Cortex of kidney (tissue), 1 donor: Measurements from ENCODE around the gene COX10.

ENCODE experiments used
- DNase-seq: peaks from one replicate; lab custom pipeline; 2025; lab: John Stamatoyannopoulos, UW

COX10 gene

GRCh38 chr17:14070344-14070984 lies 1.2 kb downstream of the COX10 start:
- DNase-seq: no peak

- DNase-seq: no peak
Measured at GRCh38 chr17:14072881-14073280, 3.6 kb downstream of the COX10 start.

DNA sequence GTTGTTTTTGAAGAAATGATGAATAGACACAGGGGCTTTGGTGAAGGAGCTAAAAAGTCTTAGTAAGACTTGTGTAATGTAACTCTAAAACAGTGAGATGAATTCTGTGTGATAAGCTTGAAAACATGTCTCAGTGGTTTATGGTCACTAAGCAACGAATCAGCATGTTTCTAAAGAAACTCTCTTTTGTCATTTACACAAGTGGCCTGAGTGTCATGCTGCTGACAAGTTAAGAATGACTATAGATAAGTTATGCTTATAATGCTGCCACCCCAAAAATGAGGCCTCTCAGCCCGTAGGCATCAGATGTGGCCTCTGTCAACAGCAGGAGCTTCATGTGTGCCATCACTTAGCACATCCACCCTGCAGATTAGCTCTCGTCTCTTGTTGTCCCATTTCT lies 8.7 kb downstream of the COX10 start:
- DNase-seq: no peak

GRCh38 chr17:14080847-14081251 lies 11.5 kb downstream of the COX10 start:
- no peak for DNase-seq

GRCh38 chr17:14082848-14083247 lies 13.5 kb downstream of the COX10 start:
- no peak for DNase-seq

- no peak for DNase-seq
Measured at GRCh38 chr17:14084955-14085354, 15.7 kb downstream of the COX10 start.

GRCh38 chr17:14086189-14086588 lies 16.9 kb downstream of the COX10 start:
- DNase-seq: no peak

DNA sequence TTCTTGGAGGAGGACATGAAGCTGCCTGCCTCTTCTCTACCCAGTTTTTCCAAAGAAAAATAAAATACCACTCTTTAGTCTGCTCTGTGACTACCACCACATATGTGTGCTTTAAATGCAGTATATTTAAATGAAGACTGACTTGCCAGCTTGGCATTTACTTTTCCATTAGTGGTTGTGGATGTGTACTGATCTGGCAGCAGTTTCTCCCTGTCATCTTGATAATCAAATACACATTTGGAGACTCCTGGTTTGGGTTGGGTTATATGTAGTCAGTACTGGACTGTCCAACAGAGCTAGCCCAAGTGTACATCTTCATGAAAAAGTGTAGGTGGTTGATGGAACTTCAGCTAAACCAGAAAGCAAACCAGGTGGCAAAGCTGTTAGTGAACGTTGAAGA lies 19.9 kb downstream of the COX10 start:
- no peak for DNase-seq

DNA sequence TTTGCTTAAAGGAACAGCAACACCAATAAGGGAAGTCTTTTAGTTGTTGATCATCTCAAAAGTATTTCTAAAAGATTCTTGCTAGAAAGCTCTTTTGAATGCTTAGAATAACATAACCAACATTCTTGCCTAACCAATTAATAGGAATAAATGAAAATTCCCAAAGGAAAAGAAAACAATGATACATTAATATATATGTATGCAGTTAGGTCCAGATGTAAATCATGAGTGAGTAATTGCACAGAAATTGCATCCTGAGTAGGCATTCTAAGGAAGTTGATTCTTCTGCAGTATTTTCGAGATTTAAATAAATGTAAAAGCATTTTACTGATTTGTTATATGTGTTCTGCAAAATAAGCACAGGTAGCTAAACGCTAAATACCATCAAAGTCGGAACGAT lies 22.1 kb downstream of the COX10 start:
- DNase-seq: no peak

GRCh38 chr17:14092808-14093207 lies 23.5 kb downstream of the COX10 start:
- DNase-seq: no peak

- no peak for DNase-seq
Measured at GRCh38 chr17:14094676-14095601, 25.6 kb downstream of the COX10 start.

- DNase-seq: no peak
Measured at GRCh38 chr17:14095631-14096030, 26.3 kb downstream of the COX10 start.

- DNase-seq: no peak
Measured at GRCh38 chr17:14098246-14098645, 28.9 kb downstream of the COX10 start.

DNA sequence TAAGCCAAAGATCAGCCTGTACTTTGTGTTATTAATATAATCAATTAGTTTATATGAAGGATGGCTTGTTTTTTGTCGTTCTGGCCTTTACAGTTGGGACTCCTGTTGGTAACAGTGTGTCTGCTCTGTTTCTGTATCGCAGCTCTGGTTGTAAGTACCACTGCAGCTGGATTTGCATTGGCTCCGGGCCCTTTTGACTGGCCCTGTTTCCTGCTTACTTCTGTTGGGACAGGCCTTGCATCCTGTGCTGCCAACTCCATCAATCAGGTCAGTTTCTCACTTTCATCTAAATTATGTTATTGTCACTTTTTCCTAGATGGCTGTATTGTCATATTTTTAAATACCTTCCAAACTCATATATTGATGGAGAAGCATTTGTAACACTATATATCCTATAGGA lies 32.7 kb downstream of the COX10 start:
- no peak for DNase-seq

GRCh38 chr17:14103836-14104235 lies 34.5 kb downstream of the COX10 start:
- no peak for DNase-seq

- DNase-seq: no peak
Measured at GRCh38 chr17:14104734-14105133, 35.4 kb downstream of the COX10 start.

DNA sequence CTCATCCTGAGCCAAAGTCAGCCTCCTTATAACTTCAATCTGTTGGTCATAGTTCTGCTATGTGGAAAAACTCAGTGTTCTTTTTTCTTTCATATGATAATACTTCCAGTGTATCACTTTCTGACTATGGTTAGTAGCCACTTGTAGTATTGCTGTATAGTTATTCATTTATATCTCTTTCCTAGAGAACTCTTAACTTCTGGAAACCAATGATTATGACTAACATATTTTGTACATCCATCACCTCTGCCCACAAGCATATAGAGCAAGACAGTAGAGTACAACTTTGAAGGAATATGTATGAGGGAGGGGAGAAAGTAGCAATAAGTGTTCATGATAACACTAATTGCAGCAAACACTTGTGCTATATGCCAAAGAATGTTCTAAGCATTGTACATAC lies 38.6 kb downstream of the COX10 start:
- no peak for DNase-seq

DNA sequence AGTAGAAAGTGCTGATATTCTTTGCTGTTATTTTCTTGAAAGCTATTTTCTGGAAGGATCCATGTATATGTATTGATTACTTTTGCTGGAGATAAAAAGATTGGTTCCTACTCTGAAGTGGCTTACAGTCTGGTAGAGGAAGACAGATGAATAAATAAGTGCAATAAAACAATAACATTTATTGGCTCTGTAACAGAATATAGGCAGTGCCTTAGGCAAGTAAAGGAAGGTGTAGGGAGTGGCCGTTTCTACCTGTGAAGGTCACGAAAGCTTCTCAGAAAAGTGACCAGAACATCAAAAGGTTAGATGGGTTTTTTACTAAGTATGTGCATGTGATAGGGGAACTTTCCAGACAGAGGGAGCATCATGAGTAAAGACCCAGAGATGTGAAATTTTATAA lies 43.1 kb downstream of the COX10 start:
- no peak for DNase-seq

- no peak for DNase-seq
Measured at GRCh38 chr17:14113137-14113536, 43.8 kb downstream of the COX10 start.

GRCh38 chr17:14116263-14117024 lies 47.1 kb downstream of the COX10 start:
- DNase-seq: no peak

- no peak for DNase-seq
Measured at GRCh38 chr17:14118951-14119350, 49.6 kb downstream of the COX10 start.

GRCh38 chr17:14119546-14119945 lies 50.2 kb downstream of the COX10 start:
- DNase-seq: no peak

DNA sequence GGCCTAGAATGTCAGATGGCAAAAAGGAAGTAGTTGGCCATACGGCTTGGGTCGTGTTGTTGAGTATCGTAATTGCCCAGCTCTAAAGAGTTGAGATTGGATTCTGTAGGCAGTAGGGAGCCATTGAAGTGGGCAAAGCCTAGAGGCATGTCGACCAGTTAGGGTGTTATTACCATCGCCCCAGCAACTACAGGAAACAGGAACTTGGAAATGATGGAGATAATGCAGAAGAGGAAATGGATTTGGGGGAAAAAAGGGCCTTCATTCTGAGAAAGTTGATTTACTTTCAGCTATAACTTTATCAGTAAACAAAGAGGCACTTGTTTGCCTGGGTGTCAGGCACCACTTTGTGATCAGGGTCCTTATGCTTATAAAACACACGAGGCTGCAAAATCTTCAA lies 52.6 kb downstream of the COX10 start:
- no peak for DNase-seq
